GM21390 (cell line): ENCODE data around the gene GLG1.

Source experiments
- ATAC-seq: cut with Tn5 transposase; IDR thresholded peaks from one replicate; pipeline ENCODE4 v1.9.1; 2021; ENCODE audit not compliant: unreplicated experiment

The GLG1 gene

GRCh38 chr16:74485916-74486315 is 121.0 kb downstream of the GLG1 start:
- ATAC-seq, result no peak

GRCh38 chr16:74480150-74481029 is 126.5 kb downstream of the GLG1 start:
- ATAC-seq, result no peak

GRCh38 chr16:74477226-74477625 is 129.7 kb downstream of the GLG1 start:
- no peak for ATAC-seq

- no peak for ATAC-seq
These were observed 132.5 kb downstream of the GLG1 start for GRCh38 chr16:74474416-74474815.

GRCh38 chr16:74472540-74472939 is 134.4 kb downstream of the GLG1 start:
- ATAC-seq, result no peak

- no peak for ATAC-seq
These were observed 134.9 kb downstream of the GLG1 start for GRCh38 chr16:74472010-74472409.

- ATAC-seq, result no peak
These were observed 136.9 kb downstream of the GLG1 start for GRCh38 chr16:74469946-74470478.

- no peak for ATAC-seq
These were observed 137.9 kb downstream of the GLG1 start for GRCh38 chr16:74468807-74469525.

- ATAC-seq, result peak; percentile 85
These were observed 140.0 kb downstream of the GLG1 start for GRCh38 chr16:74466872-74467271.

GRCh38 chr16:74465851-74466685 is 140.8 kb downstream of the GLG1 start:
- ATAC-seq, result no peak

- ATAC-seq, result no peak
These were observed 141.6 kb downstream of the GLG1 start for GRCh38 chr16:74465281-74465680.

GRCh38 chr16:74463888-74464287 is 143.0 kb downstream of the GLG1 start:
- ATAC-seq, result no peak

- ATAC-seq, result no peak
These were observed 144.6 kb downstream of the GLG1 start for GRCh38 chr16:74462361-74462760.

GRCh38 chr16:74461826-74462225 is 145.1 kb downstream of the GLG1 start:
- no peak for ATAC-seq

GRCh38 chr16:74460542-74460941 is 146.4 kb downstream of the GLG1 start:
- no peak for ATAC-seq

GRCh38 chr16:74456290-74456625 is 150.7 kb downstream of the GLG1 start:
- ATAC-seq, result no peak

- no peak for ATAC-seq
These were observed 151.2 kb downstream of the GLG1 start for GRCh38 chr16:74455619-74456289.

GRCh38 chr16:74455213-74455612 is 151.7 kb downstream of the GLG1 start:
- no peak for ATAC-seq

GRCh38 chr16:74451951-74452758 is 154.8 kb downstream of the GLG1 start:
- peak; percentile 85 for ATAC-seq
